GM21723 (cell line): ENCODE measurements around the gene SCAF4.

ENCODE experiments used
- ATAC-seq: cut with Tn5 transposase; IDR thresholded peaks from one replicate; pipeline ENCODE4 v1.9.1; 2021; ENCODE audit warnings: mild to moderate bottlenecking, moderate library complexity; ENCODE audit not compliant: unreplicated experiment

Gene SCAF4

DNA sequence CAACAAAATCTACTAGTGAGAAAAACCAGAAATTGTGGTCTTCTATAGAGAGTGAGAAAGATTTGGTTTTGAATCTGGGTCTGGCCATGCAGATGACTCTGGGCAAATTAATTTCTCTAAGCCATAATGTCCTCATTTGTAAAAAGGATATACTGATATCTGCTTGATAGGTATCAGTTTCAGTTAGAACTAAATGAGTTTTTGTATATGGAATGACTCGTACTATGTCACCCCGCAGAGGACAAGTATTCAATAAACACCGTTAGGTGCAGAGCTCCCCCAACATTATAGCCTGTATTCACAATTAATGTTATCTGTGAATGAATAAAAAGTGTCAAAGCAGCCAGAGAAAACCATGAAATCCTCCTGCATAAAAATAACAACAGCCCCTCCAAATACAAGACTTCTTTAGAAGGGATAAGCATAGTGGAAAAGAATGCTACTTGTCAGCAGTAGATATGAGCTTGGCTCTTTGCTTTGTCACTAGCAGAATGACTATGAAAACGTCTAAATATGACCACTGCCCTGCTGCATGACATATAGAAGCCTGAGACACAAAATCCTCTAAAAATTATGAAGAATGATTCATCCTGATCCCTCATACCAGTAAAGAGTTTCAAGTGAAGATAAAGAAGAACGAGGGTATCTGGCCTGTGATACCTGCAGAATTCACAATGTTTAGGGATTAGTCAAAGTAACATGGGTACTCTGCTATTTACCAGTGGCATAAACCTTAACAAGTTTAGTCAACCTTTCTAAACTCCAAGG, 17.8 kb downstream of the SCAF4 start:
- peak; percentile 61 for ATAC-seq

DNA sequence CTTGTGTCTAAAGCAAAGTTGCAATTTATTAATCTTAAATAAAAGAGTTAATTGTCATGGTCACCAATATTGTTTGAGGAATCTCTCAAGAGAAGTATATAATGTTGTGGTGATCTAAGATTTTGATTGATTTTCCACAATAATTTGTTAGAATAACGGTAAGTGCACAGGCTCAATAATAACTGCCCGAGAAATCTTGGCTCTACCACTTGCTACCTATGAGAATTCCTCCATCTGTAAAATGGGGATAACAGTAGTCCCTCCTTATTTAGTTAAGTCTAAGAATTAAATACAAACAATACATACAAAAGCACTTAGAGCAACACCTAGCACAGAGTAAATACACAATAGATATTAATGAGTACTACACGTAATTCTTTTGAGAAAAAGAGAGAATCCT, 18.8 kb downstream of the SCAF4 start:
- ATAC-seq: no peak

DNA sequence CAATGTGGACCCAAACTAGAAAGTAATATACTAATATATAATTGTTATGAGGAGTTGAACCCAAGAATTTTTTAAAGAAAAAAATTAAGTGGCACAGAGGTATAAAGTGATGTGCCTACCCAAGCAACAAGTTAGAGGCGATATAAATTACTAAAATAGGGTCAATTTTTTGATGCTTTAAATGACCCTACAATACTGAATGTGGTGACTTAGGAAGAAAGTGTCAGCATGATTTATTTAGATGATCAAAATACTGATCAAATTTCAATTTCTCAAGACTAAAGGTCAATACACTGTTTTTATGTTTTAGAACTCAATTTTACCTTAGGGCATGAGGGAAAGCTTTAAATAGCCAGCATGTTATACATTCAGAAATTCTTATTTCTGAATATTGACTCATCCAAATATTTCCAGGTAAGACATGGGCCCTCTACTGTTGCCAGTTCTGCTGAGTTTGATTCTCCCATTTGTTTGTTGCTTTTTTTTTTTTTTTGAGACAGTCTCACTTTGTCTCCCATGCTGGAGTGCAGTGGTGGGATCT, 20.1 kb downstream of the SCAF4 start:
- no peak for ATAC-seq

DNA sequence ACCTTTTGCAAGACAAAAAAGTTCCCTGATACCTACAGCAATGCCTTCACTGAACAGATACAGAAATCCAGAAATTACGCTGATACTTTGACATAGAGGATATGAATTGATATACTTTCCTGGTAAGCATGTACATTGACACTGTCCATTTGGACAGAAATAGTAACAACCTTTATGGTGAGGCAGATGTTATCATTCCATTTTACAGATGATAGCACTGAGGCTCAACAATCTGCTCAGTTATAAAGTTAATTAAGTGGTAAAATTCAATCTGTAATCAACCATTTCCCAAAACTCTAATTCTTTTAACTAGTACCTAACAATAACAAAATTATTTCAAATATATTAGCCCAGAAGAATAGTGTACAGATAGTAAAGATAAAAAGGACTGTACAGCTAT, 20.6 kb downstream of the SCAF4 start:
- no peak for ATAC-seq

DNA sequence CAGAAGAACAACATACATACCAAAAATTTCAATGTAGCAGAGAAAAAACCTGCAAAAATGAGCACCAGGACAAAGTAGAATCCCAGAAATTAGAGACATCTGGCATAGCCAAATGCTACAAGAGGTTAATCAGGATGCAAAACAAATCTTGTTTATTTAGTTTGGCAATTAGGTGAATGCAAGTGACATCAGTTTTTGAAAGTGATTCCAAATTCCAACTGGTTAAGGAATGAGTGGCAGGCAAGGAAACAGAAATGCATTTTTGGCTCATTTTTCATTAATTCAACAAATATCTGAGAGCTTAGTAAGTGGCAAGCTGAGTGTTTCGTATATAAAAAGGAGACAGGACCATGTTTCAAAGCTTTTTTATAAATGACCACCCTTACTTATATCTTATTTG, 21.3 kb downstream of the SCAF4 start:
- no peak for ATAC-seq

DNA sequence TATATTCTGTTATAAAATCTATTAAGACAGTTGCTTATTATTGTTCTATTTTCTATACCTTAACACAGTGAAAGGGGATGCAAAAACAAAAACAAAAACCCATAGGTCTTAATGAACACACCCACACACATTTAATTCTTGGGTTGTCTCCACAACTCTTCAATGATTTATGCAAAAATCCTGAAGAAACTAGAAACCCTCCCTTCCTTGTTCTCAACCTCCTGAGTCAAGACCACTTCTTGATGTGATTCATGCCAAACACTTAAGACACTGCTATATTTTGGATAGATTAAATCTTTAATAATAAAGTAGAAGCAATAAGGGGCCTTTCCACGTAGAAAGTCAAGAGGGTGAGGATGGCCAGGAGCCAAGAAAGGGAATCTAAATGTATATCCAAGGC, 23.4 kb downstream of the SCAF4 start:
- no peak for ATAC-seq

DNA sequence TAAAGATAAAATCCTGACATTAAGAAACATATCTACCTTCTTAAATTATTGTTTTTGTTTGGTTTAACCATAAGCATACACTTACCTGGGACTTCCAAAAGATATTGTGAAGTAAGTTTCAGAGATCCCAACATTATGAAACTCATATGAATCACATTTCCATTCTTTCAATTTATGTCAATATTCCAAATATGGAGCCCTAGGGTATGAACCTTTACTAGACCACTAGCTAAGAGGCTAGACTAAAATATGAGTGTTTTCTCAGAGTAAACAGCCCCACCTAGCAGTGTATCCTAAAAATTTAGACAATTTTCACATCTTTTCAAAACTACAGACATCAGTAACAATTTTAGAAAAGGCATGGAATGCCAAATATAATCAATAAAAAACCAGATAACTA, 24.4 kb downstream of the SCAF4 start:
- ATAC-seq: no peak

DNA sequence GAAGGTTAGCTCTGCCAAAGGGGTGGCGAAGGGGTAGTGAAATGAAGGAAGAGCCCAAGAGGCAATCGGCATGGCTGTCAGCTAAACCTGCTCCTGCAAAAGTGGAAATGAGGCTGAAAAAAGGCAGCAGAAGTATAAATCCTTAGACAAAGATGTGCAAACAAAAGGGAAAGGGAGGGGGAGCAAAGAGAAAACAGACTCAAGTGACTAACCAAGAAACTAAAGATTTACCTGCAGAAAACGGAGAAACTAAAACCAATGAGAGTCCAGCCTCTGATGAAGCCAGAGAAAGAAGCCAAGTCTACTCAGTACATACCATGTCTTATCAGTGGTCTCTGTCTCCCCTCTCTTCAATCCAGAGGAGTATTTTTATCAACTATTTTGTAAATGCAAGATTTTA, 25.4 kb downstream of the SCAF4 start:
- ATAC-seq: no peak

DNA sequence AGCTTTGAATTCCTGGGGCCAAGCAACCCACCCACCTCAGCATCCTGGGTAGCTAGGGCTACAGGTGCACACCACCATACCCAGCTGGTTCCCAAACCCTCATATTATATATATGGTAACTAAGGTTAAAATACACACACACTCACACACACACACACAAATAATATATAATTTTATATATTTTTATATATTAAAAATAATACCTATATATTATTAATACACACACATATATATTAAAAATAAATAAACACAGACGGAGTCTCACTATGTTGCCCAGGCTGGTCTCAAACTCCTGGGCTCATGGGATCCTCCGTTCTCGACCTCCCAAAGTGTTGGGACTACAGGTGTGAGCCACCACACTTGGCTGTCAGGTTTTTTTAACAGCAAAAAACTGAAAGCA, 31.9 kb downstream of the SCAF4 start:
- no peak for ATAC-seq

DNA sequence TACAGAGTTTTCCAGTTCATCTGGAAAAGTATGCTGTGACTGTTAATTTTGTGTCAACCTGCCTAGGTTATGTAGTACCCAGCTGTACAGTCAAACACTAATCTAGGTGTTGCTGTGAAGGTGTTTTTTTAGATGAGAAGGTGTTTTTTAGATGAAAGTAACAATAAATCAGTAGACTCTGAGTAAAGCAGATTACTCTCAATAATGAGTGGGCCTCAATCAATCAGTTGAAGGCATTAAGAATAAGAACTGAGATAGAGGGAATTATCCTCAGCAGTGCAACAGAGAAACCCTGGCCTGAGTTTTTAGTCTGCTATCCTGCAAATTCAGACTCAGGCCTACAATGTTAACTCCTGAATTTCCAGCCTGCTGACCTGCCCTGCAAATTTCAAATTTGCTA, 33.5 kb downstream of the SCAF4 start:
- no peak for ATAC-seq

DNA sequence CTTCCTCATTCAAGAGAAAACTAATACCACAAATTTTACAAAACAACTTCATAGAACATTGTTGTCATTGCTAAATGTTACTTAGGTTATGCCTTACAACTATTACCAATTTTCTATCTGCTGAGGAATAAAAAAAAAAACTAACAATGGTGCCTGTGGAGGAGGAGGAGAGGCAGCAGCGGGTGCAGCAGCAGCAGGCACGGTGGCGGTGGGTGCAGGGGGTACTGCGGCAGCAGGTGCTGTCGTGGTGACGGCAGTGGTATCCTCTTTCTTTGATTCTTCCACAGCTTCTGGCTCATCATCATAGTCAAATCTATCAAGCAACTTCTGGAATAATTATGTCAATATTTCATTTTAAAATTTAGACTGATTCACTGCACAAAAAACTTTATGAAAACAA, 35.5 kb downstream of the SCAF4 start:
- ATAC-seq: no peak

DNA sequence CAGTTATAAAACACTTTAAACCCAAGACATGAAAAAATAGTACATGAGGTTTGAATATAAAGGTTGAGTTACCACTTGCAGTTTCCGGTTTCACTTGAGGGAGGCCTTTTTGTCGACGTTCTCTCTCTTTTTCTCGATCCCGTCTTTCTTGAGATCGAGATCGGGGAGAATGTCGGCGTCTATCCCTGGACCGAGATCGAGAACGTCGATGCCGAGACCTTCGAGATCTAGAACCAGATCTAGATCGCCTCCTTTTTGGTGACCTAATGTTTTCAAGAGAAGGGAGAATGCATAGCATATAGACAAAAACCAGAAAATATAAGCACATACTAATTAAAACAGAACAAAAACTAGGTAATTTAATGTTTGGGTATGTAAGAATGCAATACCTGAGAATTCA, 38.7 kb downstream of the SCAF4 start:
- ATAC-seq: no peak

DNA sequence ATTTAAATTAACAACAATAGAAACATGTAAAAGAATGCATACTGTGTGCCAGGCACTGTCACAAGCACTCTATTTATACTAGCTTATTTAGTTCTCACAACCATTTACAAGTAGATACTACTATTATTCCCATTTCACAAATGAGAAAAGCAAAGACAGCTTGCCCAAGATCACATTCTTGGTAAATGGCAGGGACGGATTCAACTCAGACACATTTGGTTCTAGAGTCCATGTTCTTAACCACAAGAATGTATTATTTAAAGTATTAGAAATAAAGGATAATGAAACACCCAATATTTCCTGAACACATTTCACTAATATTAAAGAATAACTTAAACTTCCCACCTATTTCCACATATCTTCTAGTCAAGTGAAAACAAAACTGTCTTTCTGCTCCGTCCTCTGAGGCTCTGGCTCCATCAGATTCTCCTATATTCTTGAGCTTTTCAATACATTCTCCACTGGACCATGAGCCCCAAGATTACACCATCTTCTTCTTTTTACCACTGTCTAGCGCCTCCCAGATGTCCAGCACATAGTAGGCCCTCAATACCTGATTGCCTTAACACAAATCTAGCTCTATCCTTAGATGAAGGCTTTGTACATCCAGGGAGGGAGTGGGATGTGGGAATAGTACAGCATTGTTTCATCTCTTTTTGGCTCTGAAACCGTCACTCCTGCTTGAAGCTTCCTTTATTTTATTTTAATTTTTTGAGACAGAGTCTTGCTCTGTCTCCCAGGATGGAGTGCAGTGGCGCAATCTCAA, 43.1 kb downstream of the SCAF4 start:
- no peak for ATAC-seq

DNA sequence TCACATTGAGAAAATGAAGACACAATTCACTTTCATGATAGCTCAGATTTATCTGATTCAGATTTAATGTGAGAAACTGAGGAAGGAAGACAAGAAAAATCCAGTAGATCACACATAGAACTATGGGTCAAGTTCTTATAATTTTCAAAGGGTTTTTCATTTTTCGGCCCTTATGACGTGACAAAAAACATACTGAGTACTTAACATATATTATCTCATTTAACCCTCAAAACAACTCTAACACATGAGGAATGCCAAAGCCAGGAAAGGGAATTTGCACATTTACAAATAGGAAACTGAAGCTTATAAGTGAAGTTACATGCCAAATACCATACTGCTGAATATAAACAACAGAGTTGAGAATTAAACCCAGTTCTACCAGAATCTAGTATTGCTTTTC, 44.8 kb downstream of the SCAF4 start:
- no peak for ATAC-seq

DNA sequence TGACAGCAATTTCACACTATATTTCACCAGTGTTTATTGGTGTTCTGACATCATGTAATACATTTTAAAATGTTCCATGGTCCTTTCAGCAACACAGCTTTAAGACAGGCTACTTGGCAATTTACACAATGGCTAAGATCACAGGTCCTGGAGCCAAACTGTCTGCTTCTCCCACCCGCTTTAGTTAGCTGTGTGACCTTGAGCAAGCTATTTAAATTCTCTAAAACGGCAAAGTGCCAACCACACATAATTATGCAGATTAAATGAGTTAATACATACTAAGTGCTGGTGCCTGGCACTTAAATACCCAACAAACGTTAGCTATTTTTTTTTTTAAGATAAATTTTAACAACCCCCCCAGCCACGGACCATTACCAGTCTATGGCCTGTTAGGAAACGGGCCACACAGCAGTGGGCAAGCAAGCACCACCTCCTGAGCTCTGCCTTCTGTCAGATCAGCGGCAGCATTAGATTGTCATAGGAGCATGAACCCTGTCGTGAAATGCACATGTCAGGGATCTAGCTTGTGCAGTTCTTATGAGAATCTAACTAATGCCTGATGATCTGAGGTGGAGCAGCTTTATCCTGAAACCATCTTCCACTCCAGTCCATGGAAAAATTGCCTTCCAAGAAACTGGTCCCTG, 45.5 kb downstream of the SCAF4 start:
- ATAC-seq: no peak

DNA sequence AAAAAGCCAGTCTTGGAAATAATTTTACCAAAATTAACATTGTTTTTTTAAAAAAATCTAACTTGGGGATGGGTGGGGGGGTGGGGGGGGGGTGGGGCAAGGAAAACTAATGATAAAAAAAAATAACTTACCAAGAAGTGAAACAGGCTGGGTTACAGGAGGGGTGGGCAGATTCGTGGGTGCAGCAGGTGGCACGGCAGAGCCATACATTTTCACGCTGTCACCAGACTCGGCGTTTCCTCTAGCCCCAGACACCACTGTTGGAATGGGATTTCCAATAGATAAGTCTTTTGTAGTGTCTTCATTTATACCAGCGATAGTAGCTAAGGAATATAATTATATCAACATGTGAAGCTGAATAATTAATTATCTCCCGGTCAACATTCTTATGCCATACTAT, 47.0 kb downstream of the SCAF4 start:
- ATAC-seq: no peak

DNA sequence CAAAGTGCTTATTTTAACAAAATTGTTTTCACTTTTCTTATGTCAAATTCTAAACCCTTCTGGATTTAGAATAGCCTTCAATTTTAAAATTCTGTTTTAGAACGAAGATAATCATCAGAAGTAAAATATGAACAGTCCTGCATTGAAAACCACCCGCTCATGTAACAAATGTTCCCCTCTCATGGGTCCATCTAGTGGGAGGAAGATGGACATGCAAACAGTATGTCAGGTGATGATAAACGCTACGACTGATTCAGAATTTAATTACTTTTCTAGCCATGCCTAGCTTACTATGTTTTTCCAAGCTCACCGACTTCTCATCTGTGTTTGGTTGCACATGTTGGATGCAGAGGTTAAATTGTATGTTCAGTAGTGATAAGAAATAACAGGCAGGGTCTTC, 48.9 kb downstream of the SCAF4 start:
- ATAC-seq: no peak

DNA sequence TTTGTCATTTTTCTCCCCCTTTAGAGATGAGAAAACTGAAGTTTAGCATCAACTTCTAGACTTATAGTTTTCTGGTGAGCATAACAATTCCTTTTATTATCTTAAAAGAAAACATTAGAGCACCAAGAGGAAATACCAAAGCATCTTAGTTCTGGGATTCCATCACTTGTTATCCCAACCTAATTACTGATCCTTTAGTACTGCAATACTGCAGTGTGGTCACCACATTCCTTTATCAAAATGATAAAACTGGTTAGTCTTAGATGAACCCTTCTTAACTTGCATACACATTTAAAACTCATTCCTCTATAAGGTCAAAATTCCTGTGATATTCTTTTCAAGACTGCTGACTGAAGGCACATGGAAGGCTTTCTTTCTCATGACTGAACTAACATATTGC, 49.3 kb downstream of the SCAF4 start:
- ATAC-seq: no peak

DNA sequence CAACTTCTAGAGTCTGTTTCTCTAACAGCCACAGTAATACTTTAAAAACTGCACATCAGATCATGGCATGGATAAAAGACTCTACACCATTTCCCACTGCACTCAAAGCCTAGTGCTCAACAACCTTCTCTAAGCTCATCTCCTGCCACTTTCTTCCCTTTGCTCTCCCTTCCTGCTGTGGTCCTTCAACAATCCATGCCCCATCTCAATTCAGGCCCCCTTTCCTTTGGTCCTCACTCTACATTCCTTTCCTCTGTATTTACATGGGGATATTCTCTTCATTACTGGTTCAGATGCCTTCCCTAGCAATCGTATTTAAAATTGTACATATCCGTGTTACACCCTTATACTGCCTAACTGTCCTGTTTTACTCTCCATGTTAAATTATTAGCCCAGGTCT, 53.4 kb downstream of the SCAF4 start:
- ATAC-seq: no peak

DNA sequence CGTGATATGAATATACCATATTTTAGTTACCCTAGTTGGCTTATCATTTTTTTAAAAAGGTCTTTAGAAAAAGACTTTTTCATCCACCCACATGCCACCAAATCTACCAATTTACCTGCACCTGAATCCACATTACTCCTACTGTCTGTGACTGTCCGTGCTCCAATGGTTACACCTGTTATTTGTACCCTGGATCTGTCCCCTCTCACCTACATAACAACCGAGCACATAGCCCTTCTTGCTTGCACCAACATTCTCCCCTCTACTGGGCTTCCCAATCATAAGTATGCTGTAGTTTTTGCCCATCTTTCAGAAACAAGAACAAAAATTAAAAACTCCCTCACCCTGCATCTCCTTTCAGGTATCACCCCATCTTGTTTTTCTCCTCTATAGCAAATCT, 54.9 kb downstream of the SCAF4 start:
- ATAC-seq: no peak

DNA sequence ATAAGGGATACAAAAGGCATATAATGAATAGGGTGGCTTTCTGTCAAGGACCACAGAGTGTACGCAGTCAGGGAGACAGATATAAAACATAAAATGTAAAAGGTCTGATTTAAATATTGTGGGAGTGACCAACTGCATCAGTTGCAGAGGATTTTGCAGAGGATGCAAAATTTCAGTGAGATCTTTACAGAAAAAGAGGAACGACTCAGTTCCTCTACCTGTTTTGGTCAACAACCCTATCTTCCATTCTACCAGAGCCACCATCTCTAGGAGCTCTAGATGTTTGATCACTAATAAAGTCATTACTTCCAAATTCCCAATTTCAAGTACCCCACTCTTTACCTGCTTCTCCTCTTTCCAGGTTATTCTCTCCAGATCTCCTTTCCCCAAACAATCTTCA, 56.0 kb downstream of the SCAF4 start:
- no peak for ATAC-seq

DNA sequence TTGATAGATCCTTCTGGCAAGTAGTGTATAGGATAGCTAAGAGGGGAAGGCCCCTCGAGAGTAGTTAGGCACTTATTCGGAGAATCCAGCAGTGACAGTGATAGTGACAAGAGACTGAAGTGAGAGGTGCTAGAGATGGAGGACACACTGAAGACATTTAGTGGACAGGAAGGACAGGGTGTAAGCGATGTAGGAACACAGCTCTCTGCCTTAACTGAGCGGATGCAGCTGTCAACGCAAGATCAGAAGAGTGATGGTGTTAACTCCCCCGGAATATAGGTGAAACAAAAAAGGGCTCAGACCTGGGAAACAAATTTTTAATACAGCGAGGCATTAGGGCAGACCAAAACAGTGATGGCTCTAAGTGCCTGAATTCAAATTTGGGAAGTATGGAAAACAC, 56.6 kb downstream of the SCAF4 start:
- ATAC-seq: no peak
